Sigmoid colon (tissue), 7 donors: ENCODE data around the gene POU2AF1. TPM values are rescaled to one million over a fixed set of nuclear protein-coding genes. Genes with fewer than 3 reads are reported as not detected.

Experiments
- DNase-seq: peaks from one replicate; pipeline ENCODE4 v3.0.0-alpha.2; 2019
- H3K27ac ChIP-seq, 4 donors: fragments of 200-600 bp; sonication (generic); one replicate each; pipeline ENCODE4 v1.5.1; 2016 to 2019; ENCODE audit warnings: mild to moderate bottlenecking in 1 of 4
- H3K27me3 ChIP-seq, 3 donors: fragments of 200-600 bp; sonication (generic); one replicate each; pipeline ENCODE4 v1.5.1; 2019; ENCODE audit warnings: mild to moderate bottlenecking in 1 of 3
- H3K36me3 ChIP-seq, 4 donors: fragments of 200-600 bp; sonication (generic); one replicate each; pipeline ENCODE4 v1.5.1; 2016 to 2019
- H3K4me1 ChIP-seq, 4 donors: fragments of 200-600 bp; sonication (generic); one replicate each; pipeline ENCODE4 v1.5.1; 2017 to 2019
- H3K4me3 ChIP-seq, 4 donors: fragments of 200-600 bp; sonication (generic); one replicate each; pipeline ENCODE4 v1.5.1; 2017 to 2019; ENCODE audit warnings: mild to moderate bottlenecking in 2 of 4, moderate library complexity in 1 of 4
- H3K9me3 ChIP-seq, 4 donors: fragments of 200-600 bp in 3 of 4; sonication (generic) in 3 of 4; one replicate each; pipeline versions ENCODE4 v1.5.1 to v1.6.1; 2013 to 2019
- EP300 ChIP-seq, 4 donors: sonication (generic); formaldehyde crosslinking; IDR thresholded peaks; one replicate each; pipeline ENCODE4 v1.6.1; 2017; ENCODE audit warnings: antibody characterized with exemption in 4 of 4
- POLR2A ChIP-seq, 2 donors: fragments of 450-650 bp; IDR thresholded peaks; one replicate each; pipeline ENCODE4 v1.6.1; 2016; ENCODE audit warnings: antibody characterized with exemption in 2 of 2, mild to moderate bottlenecking in 2 of 2, moderate library complexity in 2 of 2
- POLR2AphosphoS5 ChIP-seq, 4 donors: sonication (generic); formaldehyde crosslinking; IDR thresholded peaks; one replicate each; pipeline ENCODE4 v1.6.1; 2017; ENCODE audit warnings: antibody characterized with exemption in 4 of 4
- WGBS, 2 donors: extraction: QIAGEN DNeasy Blood & Tissue Kit; methylation state at CpG; one replicate each; pipeline ENCODE4 v1.1.7; 2013; 5-methylcytosine and 5-hydroxymethylcytosine counted together
- intact Hi-C: fragments of 100-400 bp; cut with DNase I; formaldehyde crosslinking; loops from one replicate; pipeline ENCODE4 v1.15.1; 2023
- polyA plus RNA-seq, 3 donors: library from polyadenylated mRNA; stranded (reverse); fragments of 200-250 nt; gene quantifications; one replicate each; pipeline ENCODE4 v1.2.3, GENCODE V29; 2013
- total RNA-seq, 4 donors: library from RNA; depleted of rRNA; stranded (reverse); fragments of >200 nt; gene quantifications; one replicate each; pipeline ENCODE4 v1.1.0, GENCODE V29; 2016
- TF ChIP-seq, protein P1 (sequence below), 4 experiments: fragments of 450-650 bp in 3 of 4; fragments of 200-600 bp in 1 of 4; IDR thresholded peaks; one replicate each; pipeline ENCODE4 v1.5.1; 2016 to 2019; ENCODE audit warnings: antibody characterized with exemption in 4 of 4, mild to moderate bottlenecking in 3 of 4, moderate library complexity in 2 of 4
- donor health status: healthy with polysubstance abuse.
- donor health status: Bipolar disorder and iron deficiency.
- donor health status: healthy.

POU2AF1 gene
- total and polyA plus RNA-seq, 7 donors: 0.16 to 27.0 (median 1.1) TPM; not detected in 3

- DNase-seq: no peak
- H3K27me3 ChIP-seq: no peaks in the 10 kb centered on the region
- TF ChIP-seq EP300 (IDR thresholded peaks at IDR 0.05) (no peak), POLR2AphosphoS5 (IDR thresholded peaks at IDR 0.05) (no peak), POLR2A (IDR thresholded peaks at IDR 0.05) (no peak)
- TF ChIP-seq, protein P1, sequence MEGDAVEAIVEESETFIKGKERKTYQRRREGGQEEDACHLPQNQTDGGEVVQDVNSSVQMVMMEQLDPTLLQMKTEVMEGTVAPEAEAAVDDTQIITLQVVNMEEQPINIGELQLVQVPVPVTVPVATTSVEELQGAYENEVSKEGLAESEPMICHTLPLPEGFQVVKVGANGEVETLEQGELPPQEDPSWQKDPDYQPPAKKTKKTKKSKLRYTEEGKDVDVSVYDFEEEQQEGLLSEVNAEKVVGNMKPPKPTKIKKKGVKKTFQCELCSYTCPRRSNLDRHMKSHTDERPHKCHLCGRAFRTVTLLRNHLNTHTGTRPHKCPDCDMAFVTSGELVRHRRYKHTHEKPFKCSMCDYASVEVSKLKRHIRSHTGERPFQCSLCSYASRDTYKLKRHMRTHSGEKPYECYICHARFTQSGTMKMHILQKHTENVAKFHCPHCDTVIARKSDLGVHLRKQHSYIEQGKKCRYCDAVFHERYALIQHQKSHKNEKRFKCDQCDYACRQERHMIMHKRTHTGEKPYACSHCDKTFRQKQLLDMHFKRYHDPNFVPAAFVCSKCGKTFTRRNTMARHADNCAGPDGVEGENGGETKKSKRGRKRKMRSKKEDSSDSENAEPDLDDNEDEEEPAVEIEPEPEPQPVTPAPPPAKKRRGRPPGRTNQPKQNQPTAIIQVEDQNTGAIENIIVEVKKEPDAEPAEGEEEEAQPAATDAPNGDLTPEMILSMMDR (IDR thresholded peaks at IDR 0.05): no peak
- 56 to 57% methylated on average over 5 of the region's 5 CpGs for WGBS, 2 donors
- no peaks in the 10 kb centered on the region for H3K9me3 ChIP-seq
- no peaks in the 10 kb centered on the region for H3K36me3 ChIP-seq
- peaks cover 0 to 36% (median 34%) of the 10 kb centered on the region in 4 donors for H3K4me1 ChIP-seq
- intact Hi-C loops: loop anchor here (2.0 to 5.0 kb wide), 3 partner anchors 71 to 120 kb away; partner anchors contain the start of gene POU2AF3
- no peak overlapping the region for H3K4me3 ChIP-seq
- peak overlapping the region in 3 of 4 donors; percentile 80 to 82 (median 81) for H3K27ac ChIP-seq
Measured at GRCh38 chr11:111418436-111418787, 39.3 kb upstream of the POU2AF1 start.

DNA sequence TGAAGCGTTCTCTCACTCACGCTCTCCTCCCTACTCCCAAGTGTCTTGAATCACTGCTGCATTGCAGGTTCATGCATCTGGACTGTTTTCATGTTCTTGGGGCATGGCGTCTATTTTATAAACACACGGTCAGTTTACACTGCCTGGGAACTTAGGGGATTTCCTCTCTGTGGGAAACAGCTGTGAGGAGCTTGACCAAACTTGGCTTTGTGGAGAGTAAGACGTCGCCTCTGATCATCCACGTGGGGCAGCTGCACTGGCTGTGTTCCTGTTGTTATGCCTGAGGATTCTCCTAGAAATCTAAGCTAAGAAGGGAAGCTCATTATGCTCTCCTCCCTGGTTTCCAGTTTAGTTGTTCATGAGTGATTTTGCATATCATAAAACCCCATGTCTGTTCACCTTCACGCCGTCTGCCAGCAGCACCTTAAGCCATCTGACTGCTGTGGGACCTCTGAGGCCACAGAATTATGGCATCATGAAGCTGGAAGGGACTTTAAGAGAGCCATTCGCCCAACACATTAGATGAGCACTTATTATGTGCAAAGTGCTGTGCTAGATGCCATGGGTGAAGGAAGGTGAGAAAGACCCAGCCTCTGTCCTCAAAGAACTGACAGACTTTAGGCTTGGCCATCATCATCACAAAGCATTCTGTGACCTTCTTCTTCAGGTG, 38.8 kb upstream of the POU2AF1 start:
- Histone ChIP-seq H3K36me3 (no peaks in the 10 kb centered on the region), H3K27me3 (no peaks in the 10 kb centered on the region), H3K9me3 (no peaks in the 10 kb centered on the region), H3K27ac (peak overlapping the region; percentile 61 to 82 (median 80)), H3K4me3 (no peak overlapping the region), H3K4me1 (peaks cover 0 to 36% (median 34%) of the 10 kb centered on the region in 4 donors)
- intact Hi-C loops: loop anchor here (2.0 to 5.0 kb wide), 3 partner anchors 71 to 119 kb away; partner anchors contain the start of gene POU2AF3
- 35 to 49% methylated on average over 10 of the region's 10 CpGs for WGBS, 2 donors
- peak; percentile 94 for DNase-seq
- TF ChIP-seq POLR2AphosphoS5 (IDR thresholded peaks at IDR 0.05) (peak; percentile 75 to 96 (median 84)), EP300 (IDR thresholded peaks at IDR 0.05) (peak in 3 of 4 donors; percentile 27 to 85 (median 73)), POLR2A (IDR thresholded peaks at IDR 0.05) (no peak)
- TF ChIP-seq, protein P1 (IDR thresholded peaks at IDR 0.05): no peak

DNA sequence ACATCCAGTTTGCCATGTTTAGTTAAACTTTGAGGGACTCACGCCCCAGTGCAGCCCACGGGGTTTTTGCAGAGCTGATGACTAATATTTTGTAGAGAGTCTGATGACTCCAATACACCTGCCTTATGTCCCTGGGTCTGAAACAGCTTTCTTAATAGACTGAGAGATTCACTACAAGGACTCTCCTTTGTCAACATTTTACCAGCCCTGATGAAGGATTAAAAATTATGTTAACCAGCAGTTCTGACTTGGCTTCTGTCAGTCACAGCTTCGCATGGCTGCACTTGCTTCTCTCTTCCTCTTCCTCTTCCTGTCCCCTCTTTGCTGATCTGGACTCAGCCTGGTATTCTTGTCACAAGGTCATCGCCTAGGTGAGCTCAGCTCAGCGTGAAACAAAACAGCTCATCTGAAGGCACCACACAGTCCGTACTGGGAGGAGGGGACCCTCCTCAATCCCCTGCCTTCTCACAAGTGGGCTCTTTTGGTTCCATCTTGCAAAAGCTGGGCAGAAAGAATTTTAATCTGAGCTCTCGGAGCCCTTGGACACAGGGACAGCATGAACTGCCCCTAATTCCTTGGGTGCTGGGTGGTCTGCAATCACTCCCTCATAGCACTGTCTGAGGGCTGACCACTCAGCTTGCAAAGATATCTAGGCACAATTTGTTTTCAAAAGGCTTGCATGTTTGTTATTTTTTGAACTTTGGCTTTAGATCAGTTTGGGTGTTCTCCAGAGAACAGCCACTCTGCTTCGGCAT, 38.1 kb upstream of the POU2AF1 start:
- intact Hi-C loops: loop anchor here (5.0 kb wide), 2 partner anchors 70 to 85 kb away; no protein-coding TSS in a partner anchor
- Histone ChIP-seq H3K36me3 (no peaks in the 10 kb centered on the region), H3K4me3 (no peak overlapping the region), H3K27ac (peak overlapping the region; percentile 61 to 82 (median 80)), H3K4me1 (peaks cover 0 to 36% (median 34%) of the 10 kb centered on the region in 4 donors), H3K27me3 (no peaks in the 10 kb centered on the region), H3K9me3 (no peaks in the 10 kb centered on the region)
- DNase-seq: no peak
- WGBS, 2 donors: 37 to 65% methylated on average over 8 of the region's 8 CpGs
- TF ChIP-seq POLR2AphosphoS5 (IDR thresholded peaks at IDR 0.05) (peak in 2 of 4 donors; percentile 28 to 66), POLR2A (IDR thresholded peaks at IDR 0.05) (no peak), EP300 (IDR thresholded peaks at IDR 0.05) (peak in 1 of 4 donors; percentile 65)
- TF ChIP-seq, protein P1 (IDR thresholded peaks at IDR 0.05): no peak

DNA sequence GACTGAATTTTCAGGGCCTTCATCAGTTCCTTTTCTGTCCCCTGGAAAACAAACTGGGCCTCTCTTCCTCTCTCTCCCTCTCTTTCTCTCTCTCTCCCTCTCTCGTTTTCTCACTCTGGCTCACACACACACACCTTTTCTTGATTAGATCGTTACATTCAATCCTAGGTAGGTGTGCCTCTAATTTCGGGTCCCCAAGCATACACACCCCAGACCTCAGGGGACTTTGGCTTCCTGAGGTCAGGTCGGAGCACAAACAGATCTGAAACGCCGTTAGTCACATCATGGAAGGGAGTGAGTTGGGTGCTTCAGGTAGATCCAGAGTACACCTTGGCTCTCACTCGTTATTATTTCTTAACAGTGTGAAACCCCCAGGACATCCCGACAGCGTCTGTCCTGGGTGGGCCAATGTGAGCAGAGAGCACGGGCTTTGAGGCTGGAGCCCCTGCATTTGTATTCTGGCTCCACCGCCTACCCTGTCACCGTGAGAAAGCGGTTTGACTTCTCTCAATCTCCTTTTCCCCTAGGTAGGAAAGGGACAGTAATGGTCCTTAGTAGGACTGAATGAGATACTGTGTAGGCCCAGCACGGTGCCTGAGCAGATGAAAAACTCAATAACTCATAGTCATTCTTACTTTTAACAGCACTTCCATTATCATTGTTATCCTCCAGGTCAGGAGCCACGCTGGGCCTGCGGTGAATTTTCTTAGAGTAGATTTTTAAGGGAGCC, 37.3 kb upstream of the POU2AF1 start:
- no peak for DNase-seq
- intact Hi-C loops: loop anchor here (5.0 kb wide), 2 partner anchors 69 to 84 kb away; no protein-coding TSS in a partner anchor
- no peaks in the 10 kb centered on the region for H3K9me3 ChIP-seq
- peaks cover 0 to 36% (median 34%) of the 10 kb centered on the region in 4 donors for H3K4me1 ChIP-seq
- H3K27ac ChIP-seq: peak overlapping the region in 3 of 4 donors; percentile 80 to 82 (median 81)
- no peaks in the 10 kb centered on the region for H3K36me3 ChIP-seq
- H3K4me3 ChIP-seq: no peak overlapping the region
- TF ChIP-seq POLR2A (IDR thresholded peaks at IDR 0.05) (no peak), POLR2AphosphoS5 (IDR thresholded peaks at IDR 0.05) (no peak), EP300 (IDR thresholded peaks at IDR 0.05) (no peak)
- TF ChIP-seq, protein P1 (IDR thresholded peaks at IDR 0.05): no peak
- no peaks in the 10 kb centered on the region for H3K27me3 ChIP-seq
- WGBS, 2 donors: 77 to 84% methylated on average over 16 of the region's 16 CpGs
